Measurements from ENCODE around the gene MCF2L2.
"Not testable (repeated sequence)": the region's sequence is repeated elsewhere in the genome, so short reads cannot be mapped to it uniquely, and the experiment has no call there.

Gene MCF2L2, protein sequence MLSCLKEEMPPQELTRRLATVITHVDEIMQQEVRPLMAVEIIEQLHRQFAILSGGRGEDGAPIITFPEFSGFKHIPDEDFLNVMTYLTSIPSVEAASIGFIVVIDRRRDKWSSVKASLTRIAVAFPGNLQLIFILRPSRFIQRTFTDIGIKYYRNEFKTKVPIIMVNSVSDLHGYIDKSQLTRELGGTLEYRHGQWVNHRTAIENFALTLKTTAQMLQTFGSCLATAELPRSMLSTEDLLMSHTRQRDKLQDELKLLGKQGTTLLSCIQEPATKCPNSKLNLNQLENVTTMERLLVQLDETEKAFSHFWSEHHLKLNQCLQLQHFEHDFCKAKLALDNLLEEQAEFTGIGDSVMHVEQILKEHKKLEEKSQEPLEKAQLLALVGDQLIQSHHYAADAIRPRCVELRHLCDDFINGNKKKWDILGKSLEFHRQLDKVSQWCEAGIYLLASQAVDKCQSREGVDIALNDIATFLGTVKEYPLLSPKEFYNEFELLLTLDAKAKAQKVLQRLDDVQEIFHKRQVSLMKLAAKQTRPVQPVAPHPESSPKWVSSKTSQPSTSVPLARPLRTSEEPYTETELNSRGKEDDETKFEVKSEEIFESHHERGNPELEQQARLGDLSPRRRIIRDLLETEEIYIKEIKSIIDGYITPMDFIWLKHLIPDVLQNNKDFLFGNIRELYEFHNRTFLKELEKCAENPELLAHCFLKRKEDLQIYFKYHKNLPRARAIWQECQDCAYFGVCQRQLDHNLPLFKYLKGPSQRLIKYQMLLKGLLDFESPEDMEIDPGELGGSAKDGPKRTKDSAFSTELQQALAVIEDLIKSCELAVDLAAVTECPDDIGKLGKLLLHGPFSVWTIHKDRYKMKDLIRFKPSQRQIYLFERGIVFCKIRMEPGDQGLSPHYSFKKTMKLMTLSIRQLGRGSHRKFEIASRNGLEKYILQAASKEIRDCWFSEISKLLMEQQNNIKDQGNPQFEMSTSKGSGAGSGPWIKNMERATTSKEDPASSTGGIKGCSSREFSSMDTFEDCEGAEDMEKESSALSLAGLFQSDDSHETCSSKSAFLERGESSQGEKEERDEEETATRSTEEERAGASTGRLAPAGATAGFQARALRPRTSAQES

DNA sequence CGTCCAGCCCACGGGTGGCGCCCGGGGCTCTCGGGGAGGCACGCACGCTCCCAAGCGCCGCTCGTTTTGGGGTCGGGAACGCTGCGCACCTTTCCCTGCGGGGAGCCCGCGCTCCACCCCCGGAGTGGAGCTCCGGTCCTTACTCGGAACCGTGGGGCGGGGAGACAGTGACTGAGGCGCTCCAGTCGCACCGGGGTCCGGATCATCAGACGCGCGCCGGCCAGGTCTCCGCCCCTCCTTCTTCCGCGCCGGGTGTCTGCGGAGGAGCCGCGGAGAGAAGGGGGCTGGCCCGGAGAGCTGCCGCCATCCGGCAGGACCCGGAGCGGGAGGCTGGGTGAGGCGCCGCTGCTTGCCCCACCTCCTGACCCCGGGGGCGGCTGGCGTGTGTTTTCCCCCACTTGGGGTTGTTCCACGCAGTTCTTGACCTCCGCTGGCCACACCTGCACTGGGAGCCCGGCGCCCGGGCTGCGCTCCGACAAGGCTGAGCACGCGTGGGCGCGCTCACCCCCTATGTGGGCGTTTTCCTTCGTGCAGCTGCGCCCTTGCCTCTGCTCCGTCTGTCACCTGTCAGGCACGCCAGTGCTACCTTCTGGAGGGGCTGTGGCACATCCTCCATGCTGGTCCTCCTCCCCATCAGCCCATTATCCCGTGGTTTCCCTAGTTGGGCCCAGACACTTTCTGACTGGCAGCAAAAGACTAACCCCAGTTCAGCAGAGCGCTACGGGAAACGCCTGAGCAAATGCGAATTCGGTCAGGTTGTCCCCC, at the start of gene MCF2L2:
TSS of gene MCF2L2 (minus strand) at position 173 of the 765 bp plus-strand sequence. CDS start 642 bp downstream, outside the sequence.
- peak; percentile 44 for DNase-seq

DNA sequence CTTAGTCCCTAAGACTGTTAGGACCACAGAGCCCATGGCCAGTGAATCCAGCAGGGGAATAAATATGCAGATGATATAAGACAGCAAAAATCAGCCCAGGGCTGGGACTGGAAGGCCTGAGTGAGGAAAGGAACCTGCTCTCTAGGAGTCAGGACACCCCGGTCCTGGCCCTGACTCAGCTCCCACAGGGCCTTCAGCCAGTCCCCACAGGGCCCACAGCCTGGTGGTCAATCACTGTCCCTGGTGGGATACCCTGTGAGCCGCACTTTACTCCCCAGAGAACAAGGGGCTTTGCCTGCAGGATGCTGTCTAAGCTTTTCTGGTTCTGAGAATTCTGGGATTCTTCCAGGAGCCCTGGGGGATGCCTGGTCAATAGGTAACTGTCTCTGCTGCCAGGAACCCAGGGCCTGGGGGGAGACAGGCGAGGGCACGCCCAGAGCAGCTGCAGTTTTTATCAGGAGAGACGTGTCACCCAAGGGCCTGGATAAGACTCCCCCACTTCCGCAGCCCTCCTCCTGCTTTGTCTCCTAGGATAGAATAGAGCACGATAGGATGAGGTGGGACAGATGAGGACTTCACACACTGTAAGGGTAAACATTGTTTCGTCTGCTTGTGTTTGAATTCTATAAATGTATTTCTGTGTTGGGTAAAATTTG, 49.5 kb upstream of the MCF2L2 start:
- DNase-seq = peak; percentile 65

DNA sequence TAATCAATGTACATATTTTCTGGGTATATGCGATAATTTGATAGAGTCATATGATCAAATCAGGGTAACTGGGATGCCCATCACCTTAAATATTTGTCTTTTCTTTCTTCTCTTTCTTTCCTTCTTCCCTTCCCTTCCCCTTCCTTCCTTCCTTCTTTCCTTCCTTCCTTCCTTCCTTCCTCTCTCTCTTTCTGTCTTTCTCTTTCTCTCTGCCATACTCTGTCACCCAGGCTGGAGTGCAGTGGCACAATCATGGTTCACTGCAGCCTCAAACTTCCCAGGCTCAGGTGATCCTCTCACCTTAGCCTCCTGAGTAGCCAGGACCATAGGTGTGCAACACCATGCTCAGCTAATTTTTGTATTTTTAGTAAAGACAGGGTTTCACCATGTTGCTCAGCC, 47.3 kb upstream of the MCF2L2 start:
- not testable (repeated sequence) for DNase-seq

DNA sequence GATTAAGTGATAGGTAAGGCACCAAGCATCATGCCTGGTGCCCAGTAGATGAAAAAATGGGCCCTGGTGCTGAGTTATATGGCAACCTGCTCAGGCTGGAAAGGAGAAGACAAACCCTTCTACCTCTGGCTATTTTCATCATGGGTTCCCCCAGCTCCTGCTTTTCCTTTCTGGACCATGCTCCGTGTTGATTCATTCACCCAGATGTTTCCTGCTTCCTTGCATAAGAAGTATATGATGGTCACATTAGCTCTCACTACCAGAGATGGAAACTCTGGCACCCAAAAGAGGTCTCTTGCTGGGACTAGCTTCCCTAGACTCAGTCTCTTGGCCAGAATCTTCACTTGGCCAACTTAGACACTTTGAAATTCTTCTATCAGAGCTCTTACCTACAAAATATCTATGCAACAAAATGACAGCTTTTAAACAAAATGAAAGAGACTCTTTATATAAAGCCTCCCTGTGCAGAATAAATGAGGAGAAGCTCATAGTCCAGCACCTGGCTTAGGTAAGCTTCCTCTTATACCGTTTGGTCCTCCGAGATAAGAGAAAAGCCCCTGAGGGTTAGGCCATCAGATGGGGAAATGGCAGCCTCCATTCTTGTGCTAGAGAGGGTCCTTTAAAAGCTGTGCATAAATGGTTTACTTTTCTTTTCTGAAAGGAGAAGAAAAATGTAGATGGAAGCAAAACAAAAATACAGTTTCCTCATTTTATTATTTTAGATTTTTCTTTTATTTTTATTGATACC, 46.8 kb upstream of the MCF2L2 start:
- no peak for DNase-seq

DNA sequence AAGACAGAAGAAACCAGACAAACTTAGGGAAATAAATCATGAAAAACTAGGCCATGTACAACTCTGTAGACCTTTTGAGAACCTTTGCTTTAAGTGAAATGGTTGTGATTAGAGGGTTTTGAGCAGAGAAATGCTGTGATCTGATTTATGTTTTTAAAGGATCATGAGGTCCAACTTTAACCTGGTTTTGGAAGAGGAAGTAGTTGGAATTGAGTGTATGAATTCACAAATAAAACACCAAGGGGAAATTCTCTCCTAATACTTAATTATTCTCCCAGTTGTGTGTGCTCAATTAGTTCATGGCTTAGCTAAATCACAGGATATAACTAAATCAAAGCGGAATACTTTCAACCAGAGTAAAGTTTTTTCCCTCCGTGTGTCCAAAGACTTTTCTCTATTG, 45.5 kb upstream of the MCF2L2 start:
- DNase-seq = no peak

DNA sequence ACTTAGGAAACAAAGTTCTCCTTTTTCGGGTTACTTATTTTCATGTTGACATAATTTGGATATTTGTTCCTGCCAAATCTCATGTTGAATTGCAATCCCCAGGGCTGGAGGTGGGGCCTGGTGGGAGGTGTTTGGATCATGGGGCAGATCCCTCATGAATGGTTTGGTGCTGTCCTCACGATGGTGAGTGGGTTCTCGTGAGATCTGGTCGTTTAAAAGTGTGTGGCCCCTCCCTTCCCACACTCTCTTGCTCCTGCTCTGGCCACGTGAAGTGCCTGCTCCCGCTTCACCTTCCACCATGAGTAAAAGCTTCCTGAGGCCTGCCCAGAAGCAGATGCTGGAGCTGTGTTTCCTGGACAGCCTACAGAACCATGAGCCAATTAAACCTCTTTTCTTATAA, 43.7 kb upstream of the MCF2L2 start:
- DNase-seq = no peak

DNA sequence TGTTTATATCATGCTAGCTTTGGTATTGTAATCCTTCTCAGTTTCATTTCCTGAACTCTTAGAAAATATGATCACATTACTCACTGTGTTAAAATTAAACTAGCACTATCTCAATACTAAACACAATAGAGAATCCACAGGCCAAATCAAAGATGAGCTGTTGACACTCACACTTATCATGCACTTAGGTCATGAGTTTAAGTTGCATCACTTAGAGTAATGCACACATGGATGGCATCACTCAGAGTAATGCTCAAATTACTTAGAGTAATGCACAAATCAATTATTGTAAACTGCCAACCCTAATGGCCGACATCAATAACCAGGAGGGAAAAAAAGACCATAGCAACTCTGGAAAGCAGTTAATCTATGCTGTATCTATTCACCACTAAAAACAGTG, 40.0 kb upstream of the MCF2L2 start:
- no peak for DNase-seq

DNA sequence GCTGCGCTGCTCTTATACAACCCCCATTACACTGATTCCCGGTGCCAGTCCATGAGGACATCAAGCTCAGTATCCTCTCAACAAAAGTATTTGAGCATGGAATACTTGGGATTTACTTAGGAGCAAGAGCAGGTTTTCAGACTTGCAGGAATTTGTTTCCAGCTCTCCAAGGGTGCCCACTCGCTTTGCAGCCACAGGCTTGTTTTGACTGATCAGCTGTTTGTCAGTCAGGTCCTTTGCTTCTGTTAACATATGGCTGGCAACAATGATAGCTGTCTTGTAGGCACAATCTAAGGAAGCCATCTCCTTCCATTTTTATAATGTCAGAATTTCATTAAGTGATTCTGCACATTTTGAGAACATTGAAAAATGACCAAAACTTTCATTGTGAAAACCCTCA, 38.2 kb upstream of the MCF2L2 start:
- no peak for DNase-seq

DNA sequence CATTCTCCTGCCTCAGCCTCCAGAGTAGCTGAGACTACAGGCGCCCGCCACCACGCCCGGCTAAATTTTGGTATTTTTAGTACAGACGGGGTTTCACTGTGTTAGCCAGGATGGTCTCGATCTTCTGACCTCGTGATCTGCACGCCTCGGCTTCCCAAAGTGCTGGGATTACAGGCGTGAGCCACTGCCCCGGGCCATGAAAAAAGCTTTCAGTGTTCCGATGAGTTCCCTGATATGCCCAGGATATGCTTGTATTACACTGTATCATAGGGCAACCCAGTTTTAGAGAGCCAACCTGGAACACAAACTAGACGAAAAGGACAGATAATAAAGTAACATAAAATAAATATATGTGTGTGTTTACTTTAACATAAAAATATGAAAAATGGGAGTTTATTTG, 37.3 kb upstream of the MCF2L2 start:
- not testable (repeated sequence) for DNase-seq

DNA sequence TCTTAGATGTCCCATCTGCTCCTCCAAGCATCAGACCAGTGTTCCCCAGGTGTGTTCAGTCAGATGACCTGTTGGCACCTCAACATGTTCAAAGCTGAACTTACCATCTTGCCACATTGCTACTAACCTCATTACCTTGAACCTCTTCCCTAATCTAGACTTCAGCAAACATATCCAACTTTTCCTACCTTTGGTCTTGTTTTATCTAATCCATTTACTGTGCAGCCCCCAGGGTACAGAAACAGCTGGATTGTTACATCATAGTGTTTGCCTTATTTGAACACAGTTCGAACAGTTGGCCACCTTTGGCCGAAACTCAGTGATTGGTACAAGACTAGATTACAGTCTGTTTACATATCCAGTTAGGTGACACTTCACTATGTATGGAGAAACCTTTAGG, 36.1 kb upstream of the MCF2L2 start:
- no peak for DNase-seq

DNA sequence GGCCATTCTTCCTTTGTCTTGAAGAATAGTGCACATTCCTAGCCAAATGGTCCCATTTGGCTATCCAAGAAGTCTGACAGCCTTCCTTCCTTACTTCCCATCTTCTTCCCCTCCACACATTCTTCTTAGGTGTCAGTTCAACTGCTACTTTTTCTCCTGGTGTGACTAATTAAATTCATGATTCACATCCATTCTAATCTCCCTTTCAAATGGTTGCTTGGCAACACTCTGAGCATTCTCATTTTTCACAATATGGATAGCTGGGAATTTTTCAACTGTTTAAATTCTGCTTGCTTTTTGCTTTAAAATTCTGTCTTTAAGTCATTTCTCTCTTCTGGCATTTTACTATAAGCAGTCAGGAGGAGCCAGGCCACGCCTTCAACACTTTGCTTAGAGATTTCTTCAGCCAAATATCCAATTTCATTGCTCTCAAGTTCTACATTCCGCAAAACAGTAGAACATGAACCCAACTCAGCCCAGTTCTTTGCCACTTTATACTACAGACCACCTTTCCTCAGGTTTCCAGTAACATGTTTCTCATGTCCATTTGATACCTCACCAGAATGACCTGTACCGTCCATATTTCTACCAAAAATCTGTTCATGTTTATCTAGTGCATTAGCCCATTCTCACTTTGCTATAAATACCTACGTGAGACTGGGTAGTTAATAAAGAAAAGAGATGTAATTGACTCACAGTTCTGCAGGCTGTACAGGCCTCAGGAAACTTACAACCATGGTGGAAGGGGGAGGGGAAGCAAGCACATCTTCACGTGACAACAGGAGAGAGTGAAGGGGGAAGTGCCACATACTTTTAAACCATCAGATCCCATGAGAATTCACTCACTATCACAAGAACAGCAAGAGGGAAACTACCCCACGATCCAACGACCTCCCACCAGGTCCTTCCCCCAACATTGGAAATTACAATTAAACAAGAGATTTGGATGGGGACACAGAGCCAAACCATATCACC, 31.9 kb upstream of the MCF2L2 start:
- no peak for DNase-seq

DNA sequence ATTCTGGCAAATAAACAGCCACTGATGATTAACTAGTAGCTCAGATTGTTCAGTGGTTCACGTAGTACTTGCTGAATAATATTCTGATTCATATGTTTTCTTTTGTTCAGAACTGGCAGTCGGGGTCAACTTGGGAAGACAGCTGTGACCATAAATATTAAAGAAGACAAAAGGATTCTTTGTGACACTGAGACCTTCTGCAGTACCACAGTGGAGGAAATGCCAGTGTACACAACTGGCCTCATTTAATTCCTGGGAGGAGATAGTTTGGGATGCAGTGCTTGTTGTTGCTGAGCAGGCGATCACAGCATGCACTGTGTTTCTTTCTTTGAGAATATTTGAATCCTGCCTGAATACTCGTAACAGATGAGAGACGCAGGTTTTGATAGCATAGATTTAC, 26.7 kb upstream of the MCF2L2 start:
- DNase-seq = no peak

DNA sequence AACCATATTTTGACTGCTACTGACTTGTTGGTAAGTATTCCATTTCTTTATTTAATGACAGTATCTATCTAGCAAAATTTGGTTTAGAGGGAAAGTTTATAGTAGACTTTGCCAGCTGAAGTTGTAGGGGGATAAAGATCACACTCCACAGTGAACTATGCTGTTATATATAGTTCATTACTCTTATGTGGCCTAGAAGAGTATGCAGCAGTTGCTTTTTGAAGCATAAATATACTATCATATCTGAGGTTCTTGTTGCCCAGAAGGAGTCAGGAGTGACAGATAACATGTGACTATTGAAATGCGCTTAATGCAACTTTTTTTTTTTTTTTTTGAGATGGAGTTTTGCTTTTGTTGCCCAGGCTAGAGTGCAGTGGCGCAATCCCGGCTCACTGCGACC, 25.6 kb upstream of the MCF2L2 start:
- no peak for DNase-seq

DNA sequence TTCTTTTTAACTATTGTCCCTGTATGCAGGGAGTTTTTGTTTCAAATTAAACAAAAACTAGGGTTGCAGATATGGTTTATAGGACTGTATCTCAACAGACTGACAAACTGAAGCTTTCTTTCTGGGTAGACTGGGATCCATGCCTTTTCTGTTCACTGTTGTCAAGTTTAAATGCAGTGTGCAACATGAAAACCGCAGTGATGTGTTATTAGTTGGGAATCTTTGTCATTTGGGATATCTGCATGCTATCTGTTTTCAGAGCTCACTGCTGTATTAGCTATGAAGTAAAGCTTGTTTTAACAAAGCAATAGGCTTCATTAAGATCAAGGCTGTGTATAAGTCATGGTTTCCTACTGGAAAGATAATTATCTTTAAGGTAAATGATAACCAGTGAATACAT, 21.4 kb upstream of the MCF2L2 start:
- no peak for DNase-seq

DNA sequence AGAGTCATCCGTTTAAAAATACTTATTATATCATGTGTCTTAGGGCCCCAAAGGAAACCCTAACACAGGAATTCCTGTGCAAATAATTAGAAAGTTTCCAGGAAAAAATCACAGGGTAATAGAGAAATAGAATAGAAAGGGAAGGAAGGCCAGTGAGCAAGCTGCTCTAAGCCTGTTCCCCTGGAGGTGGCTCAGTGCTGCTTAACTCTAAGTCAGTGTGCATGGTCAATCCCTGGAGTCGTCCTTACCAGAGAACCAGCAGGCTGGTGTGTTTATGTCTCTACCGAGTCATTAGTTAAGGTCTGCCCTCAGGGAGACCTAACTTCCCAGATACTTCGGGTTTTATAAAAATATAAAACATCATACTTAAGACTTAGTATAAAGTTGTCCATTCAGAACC, 21.0 kb upstream of the MCF2L2 start:
- peak; percentile 13 for DNase-seq

DNA sequence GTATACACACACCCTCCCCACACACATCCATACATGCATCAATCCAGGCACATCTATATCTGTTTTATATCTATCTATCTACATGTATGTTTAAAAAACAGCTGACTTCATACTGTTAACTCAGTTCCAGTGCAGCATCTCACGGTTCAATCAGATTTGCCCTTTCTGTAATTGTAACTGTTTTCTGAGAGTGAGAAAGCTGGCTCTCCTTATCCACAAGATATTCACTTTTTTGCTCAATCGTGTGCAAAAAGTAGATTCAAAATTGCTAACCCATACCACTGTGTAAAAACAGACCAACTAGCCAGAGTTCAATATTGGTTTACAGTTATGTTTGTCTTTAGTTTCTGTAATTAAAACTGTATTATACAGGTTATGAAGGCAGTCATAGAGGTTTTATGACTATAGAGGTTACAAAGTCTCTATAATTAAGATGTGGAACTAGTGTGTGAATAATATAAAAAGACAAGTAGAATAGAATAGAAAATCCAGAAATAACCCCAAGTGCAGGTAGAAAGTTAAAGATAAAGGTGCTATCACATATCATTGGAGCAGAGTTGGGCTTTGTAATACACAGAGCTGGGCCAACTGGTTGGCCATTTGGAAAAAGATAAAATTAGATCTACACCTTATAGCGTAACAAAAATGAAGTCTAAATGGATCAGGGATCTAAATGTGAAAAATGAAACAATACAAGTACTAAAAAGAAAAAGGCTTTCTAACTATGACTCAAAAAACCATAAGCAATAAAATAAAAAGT, 20.1 kb upstream of the MCF2L2 start:
- no peak for DNase-seq

DNA sequence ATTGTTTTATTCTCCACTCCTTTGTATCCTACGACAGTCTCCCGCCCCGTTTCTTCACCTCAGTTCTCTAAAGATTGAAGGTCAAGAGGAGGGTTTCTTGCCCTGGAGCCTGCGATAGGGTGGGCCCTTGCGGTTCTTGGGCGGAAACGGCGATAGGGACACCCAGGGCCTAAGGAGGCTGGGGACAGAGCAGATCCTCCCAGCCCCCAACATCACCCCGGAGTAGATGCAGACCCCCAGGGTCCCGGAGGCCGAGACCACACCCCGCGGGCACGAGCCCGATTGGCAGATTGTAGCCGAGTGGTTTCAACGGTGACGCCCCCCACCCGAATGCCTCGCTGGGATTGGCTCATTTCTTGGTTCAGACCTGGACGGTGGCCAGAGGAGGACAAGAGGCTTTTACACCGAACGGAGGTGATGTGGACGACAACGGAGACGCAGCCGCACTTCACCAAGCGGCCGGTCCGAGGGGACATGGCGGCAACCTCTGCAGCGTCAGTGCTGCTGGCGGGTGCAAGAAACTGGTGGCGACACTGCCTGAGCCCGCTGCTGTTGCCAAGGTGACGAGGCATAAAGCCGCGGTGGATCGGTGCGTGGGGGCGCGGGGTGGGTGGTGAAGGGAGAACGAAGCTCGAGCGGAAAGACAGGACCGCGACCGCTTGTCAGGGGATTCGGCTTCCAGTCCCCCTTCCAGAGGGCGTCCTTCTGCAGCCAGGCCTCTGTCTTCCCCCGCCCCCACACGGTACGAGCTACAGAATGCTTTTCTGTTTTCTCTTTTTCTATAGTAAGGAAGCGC, 19.0 kb upstream of the MCF2L2 start:
- DNase-seq = peak; percentile 97

DNA sequence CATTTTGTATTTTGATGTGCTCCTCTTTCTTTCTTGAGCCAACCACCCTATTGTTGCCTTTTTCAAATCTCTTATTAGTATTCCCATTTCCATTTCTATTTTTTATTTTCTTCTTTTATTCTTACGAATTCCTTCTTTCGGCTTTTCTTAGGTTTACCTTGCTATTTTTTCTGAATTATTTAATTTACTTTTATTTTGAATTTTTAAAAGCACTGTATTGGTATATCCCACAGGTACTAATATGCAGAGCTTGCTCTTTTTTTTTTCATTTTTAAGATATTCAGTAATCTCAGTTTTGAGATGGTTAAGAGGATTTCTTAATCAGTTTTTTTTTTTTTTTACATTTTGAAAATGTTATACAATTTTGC, 18.4 kb upstream of the MCF2L2 start:
- peak; percentile 53 for DNase-seq

DNA sequence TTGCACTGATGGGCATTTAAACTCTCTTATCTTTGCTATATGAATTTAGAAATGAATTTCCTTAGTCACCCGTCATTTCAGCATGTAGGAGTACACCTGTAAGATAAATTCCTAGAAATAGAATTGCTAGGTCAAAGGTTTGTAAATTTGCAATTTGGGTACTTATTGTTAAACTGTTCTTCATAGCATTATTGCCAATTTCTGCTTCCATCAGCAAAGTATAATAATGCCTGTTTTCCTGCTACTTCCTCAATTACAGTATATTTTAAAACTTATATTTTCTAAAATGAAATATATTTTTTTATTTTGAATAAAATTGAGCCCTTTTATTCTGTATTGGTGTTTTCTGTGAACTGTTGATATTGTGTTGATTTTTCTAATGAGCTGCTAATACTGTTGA, 16.3 kb upstream of the MCF2L2 start:
- DNase-seq = no peak
